Upper lobe of left lung (tissue), 6 donors: Measurements from ENCODE around the gene RNF180. TPM values are rescaled to one million over a fixed set of nuclear protein-coding genes. Genes with fewer than 3 reads are reported as not detected.

Experiments
- ATAC-seq, 2 donors: fragments of 200-7000 bp; cut with Tn5 transposase; one replicate each; pipeline ENCODE4 v1.9.1; 2022; ENCODE audit warnings: mild to moderate bottlenecking in 2 of 2, moderate library complexity in 2 of 2; ENCODE audit not compliant: low FRiP score in 2 of 2
- DNase-seq, 2 donors: peaks; one replicate each; pipeline ENCODE4 v3.0.0-alpha.2; 2019 to 2020
- H3K27ac ChIP-seq, 4 donors: fragments of 200-600 bp; sonication (generic); one replicate each; pipeline ENCODE4 v1.5.1; 2016 to 2019
- H3K27me3 ChIP-seq, 4 donors: fragments of 200-600 bp; sonication (generic); one replicate each; pipeline ENCODE4 v1.5.1; 2017 to 2019
- H3K36me3 ChIP-seq, 4 donors: fragments of 200-600 bp; sonication (generic); one replicate each; pipeline ENCODE4 v1.5.1; 2016 to 2019
- H3K4me1 ChIP-seq, 4 donors: fragments of 200-600 bp; sonication (generic); one replicate each; pipeline ENCODE4 v1.5.1; 2018 to 2019
- H3K4me3 ChIP-seq, 4 donors: fragments of 200-600 bp; sonication (generic); one replicate each; pipeline ENCODE4 v1.5.1; 2017 to 2019; ENCODE audit warnings: mild to moderate bottlenecking in 2 of 4, moderate library complexity in 1 of 4
- H3K9me3 ChIP-seq, 4 donors: fragments of 200-600 bp; sonication (generic); one replicate each; pipeline ENCODE4 v1.5.1; 2018 to 2019
- CTCF ChIP-seq, 6 experiments: fragments of 450-650 bp in 4 of 6; fragments of 200-600 bp in 2 of 6; sonication (generic) in 2 of 6; IDR thresholded peaks; one replicate each; pipeline ENCODE4 v1.5.1; 2016 to 2019; ENCODE audit warnings: antibody characterized with exemption in 6 of 6
- EP300 ChIP-seq, 4 donors: sonication (generic); formaldehyde crosslinking; IDR thresholded peaks; one replicate each; pipeline ENCODE4 v1.5.1; 2017; ENCODE audit warnings: antibody characterized with exemption in 4 of 4, control low read depth in 2 of 4
- POLR2A ChIP-seq, 4 donors: fragments of 450-650 bp; IDR thresholded peaks; one replicate each; pipeline ENCODE4 v1.5.1; 2016 to 2017; ENCODE audit warnings: antibody characterized with exemption in 4 of 4, mild to moderate bottlenecking in 2 of 4
- POLR2AphosphoS5 ChIP-seq, 2 donors: sonication (generic); formaldehyde crosslinking; IDR thresholded peaks; one replicate each; pipeline ENCODE4 v1.5.1; 2017; ENCODE audit warnings: antibody characterized with exemption in 2 of 2
- WGBS, 2 donors: methylation state at CpG; one replicate each; pipeline ENCODE4 v1.1.5; 2017 to 2018; 5-methylcytosine and 5-hydroxymethylcytosine counted together
- total RNA-seq, 6 donors: library from RNA; depleted of rRNA in 4 of 6; stranded (reverse); fragments of >200 nt in 4 of 6; gene quantifications; one replicate each; pipeline versions ENCODE4 v1.1.0 to v1.2.1, GENCODE V29; 2016 to 2021
- donor health status: DM: no; HTN: no; CAD: no; lungs with moderate emphysema.
- donor health status: DM: no; HTN: yes; CAD: no; lungs with severe emphysema.

Gene RNF180
- total RNA-seq, 6 donors from 2014 or later, result 5.0 to 17.4 (median 9.7) TPM

- TF ChIP-seq POLR2A (IDR thresholded peaks at IDR 0.05), result no peak
- no peak for TF ChIP-seq POLR2AphosphoS5 (IDR thresholded peaks at IDR 0.05)
- no peak for TF ChIP-seq CTCF (IDR thresholded peaks at IDR 0.05)
- no peak for TF ChIP-seq EP300 (IDR thresholded peaks at IDR 0.05)
- ATAC-seq (peak in 1 of 2 donors; percentile 38), DNase-seq (no peak)
- H3K27ac ChIP-seq, result no peak overlapping the region
- H3K9me3 ChIP-seq, result no peaks in the 10 kb centered on the region
- 35 to 63% methylated on average over 1 of the region's 1 CpG for WGBS, 2 donors
- no peaks in the 10 kb centered on the region for H3K36me3 ChIP-seq
- H3K27me3 ChIP-seq, result no peaks in the 10 kb centered on the region
- no peak overlapping the region for H3K4me3 ChIP-seq
- H3K4me1 ChIP-seq, result peaks cover 0 to 7% (median 3%) of the 10 kb centered on the region in 4 donors
These were observed 21.0 kb upstream of the RNF180 start for GRCh38 chr5:64144425-64145215.

- H3K9me3 ChIP-seq, result no peaks in the 10 kb centered on the region
- no peaks in the 10 kb centered on the region for H3K27me3 ChIP-seq
- H3K4me1 ChIP-seq, result peaks cover 0 to 7% (median 3%) of the 10 kb centered on the region in 4 donors
- DNase-seq (no peak), ATAC-seq (no peak)
- no peak overlapping the region for H3K4me3 ChIP-seq
- 49 to 62% methylated on average over 4 of the region's 4 CpGs for WGBS, 2 donors
- TF ChIP-seq EP300 (IDR thresholded peaks at IDR 0.05) (no peak), POLR2AphosphoS5 (IDR thresholded peaks at IDR 0.05) (no peak), POLR2A (IDR thresholded peaks at IDR 0.05) (no peak), CTCF (IDR thresholded peaks at IDR 0.05) (no peak)
- H3K27ac ChIP-seq, result no peak overlapping the region
- H3K36me3 ChIP-seq, result no peaks in the 10 kb centered on the region
These were observed 20.3 kb upstream of the RNF180 start for GRCh38 chr5:64145216-64145895.

- Histone ChIP-seq H3K36me3 (no peaks in the 10 kb centered on the region), H3K4me3 (no peak overlapping the region), H3K9me3 (no peaks in the 10 kb centered on the region), H3K4me1 (peaks cover 0 to 7% (median 3%) of the 10 kb centered on the region in 4 donors), H3K27me3 (no peaks in the 10 kb centered on the region), H3K27ac (no peak overlapping the region)
- WGBS, 2 donors, result 47 to 59% methylated on average over 2 of the region's 2 CpGs
- TF ChIP-seq POLR2AphosphoS5 (IDR thresholded peaks at IDR 0.05), result no peak
- TF ChIP-seq POLR2A (IDR thresholded peaks at IDR 0.05), result no peak
- no peak for TF ChIP-seq CTCF (IDR thresholded peaks at IDR 0.05)
- TF ChIP-seq EP300 (IDR thresholded peaks at IDR 0.05), result no peak
- ATAC-seq, result no peak
- DNase-seq, result no peak
These were observed 18.3 kb upstream of the RNF180 start for GRCh38 chr5:64147379-64147778.

GRCh38 chr5:64147849-64148441 lies 17.7 kb upstream of the RNF180 start:
- 16 to 17% methylated on average over 7 of the region's 7 CpGs for WGBS, 2 donors
- Histone ChIP-seq H3K27ac (no peak overlapping the region), H3K36me3 (no peaks in the 10 kb centered on the region), H3K4me1 (peaks cover 0 to 7% (median 3%) of the 10 kb centered on the region in 4 donors), H3K4me3 (no peak overlapping the region), H3K27me3 (no peaks in the 10 kb centered on the region), H3K9me3 (peaks cover 0 to under 1% (median 0%) of the 10 kb centered on the region in 4 donors)
- ATAC-seq (peak; percentile 21 to 71), DNase-seq (peak in 1 of 2 donors; percentile 56)
- TF ChIP-seq EP300 (IDR thresholded peaks at IDR 0.05) (no peak), CTCF (IDR thresholded peaks at IDR 0.05) (peak; percentile 20 to 73 (median 50))
